GM18909 (cell line): Measurements from ENCODE around the gene DOCK7.
"Not testable (repeated sequence)": the region's sequence is repeated elsewhere in the genome, so short reads cannot be mapped to it uniquely, and the experiment has no call there.

Experiments
- ATAC-seq: cut with Tn5 transposase; IDR thresholded peaks from one replicate; pipeline ENCODE4 v1.9.1; 2021; ENCODE audit warnings: mild to moderate bottlenecking; ENCODE audit not compliant: unreplicated experiment, poor library complexity

The DOCK7 gene

DNA sequence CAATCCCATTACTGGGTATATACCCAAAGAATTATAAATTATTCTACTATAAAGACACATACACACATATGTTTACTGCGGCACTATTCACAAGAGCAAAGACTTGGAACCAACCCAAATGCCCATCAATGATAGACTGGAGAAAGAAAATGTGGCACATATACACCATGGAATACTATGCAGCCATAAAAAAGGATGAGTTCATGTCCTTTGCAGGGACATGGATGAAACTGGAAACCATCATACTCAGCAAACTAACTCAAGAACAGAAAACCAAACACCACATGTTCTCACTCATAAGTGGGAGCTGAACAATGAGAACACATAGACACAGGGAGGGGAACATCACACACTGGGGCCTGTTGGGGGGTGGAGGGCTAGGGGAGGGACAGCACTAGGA is 121.0 kb downstream of the DOCK7 start:
- not testable (repeated sequence) for ATAC-seq

DNA sequence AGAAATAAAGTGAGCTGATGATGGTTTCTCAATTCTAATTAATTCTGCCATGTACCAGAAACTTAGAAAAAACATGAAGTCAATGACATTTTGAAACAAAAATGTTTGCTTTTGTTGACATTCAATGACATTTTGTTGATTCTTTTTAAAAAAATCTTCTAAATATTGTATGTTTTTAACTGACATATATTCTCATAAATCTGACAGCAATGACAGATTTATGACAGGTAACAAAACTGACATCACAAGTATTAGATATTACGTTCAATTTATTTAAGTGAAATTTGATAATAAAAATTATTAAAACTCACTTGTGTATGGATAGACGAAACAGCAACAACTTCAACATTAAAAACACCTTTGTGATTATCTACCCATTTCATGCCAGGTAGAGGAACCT is 126.9 kb downstream of the DOCK7 start:
- no peak for ATAC-seq

DNA sequence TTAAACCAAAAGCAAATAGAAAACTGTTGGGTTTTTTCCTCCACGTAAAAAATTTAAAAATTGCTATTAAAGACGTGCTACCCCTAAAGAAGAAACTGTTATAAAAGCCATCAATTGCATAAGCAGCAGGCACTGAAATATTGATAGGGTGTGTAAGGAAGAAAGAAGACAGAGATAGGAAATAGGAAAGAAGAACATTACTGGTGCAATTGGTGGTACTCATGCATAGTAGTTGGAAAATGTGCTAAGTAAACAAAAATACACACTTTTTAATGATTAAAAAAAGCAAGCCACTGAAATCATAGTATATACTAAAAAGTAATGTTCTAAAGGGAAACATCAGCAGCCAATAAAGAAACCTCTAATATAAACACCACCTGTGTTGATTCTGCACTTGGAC is 143.6 kb downstream of the DOCK7 start:
- no peak for ATAC-seq

DNA sequence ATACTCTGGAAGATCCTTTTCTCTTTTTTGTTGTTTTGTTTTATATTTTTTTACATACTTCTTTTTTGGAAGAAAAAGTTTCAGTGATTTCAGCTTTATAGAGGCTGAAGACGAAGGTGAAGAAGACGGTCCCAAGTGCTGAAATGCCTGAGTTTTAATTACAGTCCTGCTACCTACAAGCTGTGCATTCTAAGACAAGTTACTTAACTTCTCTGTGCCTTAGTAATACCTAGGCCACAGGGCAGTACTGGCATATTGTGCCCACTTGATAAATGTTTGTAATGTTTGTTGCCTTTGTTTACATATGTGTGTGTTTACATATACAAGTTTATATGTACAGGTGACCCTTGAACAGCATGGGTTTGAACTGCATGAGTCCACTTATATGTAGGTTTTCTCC is 147.1 kb downstream of the DOCK7 start:
- no peak for ATAC-seq

DNA sequence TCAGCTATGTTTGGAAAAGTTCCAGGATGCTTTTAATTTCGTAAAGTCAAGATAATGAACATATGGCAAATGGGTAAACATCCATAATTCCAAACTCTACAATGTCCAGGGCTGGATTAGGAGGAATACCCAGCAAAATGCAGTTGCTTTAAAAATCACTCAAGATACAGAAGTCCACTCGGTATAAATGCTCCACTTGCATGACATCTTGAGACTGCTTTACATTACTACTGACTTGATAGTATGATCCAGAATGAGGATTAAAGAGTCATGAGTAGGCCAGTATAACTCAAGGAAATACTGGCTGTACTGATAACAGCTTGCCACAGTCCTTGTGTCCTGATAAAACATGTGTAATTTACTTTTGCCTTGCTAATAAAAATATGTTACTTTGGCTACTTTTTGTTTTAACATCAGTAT is 149.1 kb downstream of the DOCK7 start:
- ATAC-seq = no peak

DNA sequence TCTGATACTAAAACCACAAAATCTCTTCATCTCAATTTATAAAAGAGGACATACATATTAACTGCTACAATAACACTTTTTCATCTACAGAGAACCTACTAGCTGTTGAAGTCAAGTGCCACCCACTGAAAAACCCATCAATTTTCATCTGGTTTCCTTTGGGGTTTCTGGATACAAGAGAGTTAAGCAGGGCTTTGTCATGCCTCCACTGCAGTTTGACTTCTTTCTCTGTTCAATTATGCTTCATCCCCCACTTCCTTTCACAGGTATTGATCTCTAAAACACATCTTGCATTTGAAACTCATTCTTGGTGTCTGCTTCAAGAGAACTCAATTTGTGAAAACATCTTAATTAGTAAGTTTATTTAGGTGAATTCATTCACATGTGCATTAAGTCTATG is 151.3 kb downstream of the DOCK7 start:
- ATAC-seq = no peak

DNA sequence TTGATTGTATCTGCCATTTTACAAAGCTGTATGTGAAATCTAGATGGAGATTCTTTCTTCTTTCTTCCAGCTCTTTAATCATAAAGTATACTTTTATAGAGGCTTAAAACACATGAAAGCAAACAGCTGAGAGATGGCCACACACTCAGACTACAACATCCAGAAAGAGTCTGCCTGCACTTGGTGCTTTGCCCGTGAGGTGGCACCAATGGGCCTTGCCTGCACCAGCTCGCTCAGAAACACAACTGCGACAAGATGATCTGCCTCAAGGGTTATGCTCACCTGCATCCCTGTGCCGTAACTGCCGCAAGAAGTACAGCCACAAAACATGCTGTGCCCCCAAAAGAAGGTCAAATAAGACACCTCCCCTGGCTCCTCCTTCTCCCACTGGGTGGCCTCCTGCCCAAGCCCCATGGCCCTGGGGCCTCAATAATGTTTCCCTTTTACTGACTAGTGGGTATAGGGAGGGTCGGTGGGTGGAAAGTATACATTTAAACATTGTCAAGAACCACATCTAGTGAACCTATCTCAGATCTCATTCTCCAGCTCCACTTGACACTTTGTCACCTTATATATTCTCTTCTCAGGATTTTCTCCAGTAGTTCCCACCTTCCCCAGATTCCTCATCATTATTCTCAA is 157.6 kb downstream of the DOCK7 start:
- no peak for ATAC-seq

DNA sequence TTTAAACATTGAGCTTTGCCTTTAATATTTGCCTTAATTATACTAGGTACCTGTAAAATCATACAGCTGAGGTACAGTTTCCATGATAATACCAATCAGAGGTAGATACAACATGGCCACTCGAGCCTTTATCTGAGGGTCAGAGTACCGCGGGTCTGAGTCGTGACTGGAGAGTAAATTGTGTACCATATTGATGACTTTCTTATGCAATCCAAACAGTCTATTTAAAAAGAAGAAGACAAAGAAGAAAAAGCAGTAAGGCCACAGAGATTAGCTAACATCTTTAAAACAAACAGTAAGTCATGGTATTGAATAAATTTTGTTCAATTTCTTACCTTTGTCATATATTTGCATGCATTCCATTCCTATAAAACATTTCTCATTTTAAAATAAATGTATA is 159.0 kb downstream of the DOCK7 start:
- ATAC-seq = no peak

DNA sequence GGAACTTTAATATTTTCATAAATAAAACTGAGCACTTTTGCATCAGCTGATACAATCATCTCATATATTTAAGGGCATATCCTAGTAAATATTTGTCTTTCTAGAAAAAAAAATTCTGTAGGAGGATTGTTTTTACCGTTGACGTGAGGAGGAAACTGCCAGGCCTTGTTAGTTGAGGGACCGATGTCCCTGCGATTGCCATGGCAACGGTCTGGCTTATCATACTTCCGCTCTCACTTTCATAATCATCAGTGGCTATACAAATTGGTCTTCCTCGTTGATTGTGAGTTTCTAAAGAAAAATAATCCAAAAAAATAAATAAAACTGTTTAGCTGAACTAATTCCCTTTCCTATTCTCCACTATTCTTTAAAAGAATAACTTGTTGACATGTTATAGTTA is 160.2 kb downstream of the DOCK7 start:
- ATAC-seq = no peak

DNA sequence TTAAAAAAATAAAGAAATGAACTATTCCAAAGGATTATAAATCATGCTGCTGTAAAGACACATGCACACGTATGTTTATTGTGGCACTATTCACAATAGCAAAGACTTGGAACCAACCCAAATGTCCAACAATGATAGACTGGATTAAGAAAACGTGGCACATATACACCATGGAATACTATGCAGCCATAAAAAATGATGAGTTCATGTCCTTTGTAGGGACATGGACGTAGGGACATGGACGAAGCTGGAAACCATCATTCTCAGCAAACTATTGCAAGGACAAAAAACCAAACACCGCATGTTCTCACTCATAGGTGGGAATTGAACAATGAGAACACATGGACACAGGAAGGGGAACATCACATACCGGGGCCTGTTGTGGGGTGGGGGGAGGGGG is 160.8 kb downstream of the DOCK7 start:
- ATAC-seq = not testable (repeated sequence)

DNA sequence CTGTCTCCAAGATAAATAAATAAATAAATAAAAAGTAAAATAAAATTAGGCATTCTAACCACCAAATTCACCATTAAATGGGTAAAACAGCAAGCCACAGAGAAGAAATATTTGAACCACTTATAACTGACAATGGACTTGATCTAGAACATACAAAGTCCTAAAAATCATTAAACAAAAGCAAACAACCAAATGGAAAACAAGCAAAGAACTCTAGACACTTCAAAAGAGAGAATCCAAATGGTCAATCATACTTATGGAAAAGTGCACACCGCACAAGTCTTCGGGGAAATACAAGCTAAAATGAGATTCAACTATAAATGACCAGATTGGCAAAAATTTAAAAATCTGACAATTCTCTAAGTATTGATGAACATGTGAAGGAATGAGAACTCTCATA is 164.3 kb downstream of the DOCK7 start:
- ATAC-seq = no peak

DNA sequence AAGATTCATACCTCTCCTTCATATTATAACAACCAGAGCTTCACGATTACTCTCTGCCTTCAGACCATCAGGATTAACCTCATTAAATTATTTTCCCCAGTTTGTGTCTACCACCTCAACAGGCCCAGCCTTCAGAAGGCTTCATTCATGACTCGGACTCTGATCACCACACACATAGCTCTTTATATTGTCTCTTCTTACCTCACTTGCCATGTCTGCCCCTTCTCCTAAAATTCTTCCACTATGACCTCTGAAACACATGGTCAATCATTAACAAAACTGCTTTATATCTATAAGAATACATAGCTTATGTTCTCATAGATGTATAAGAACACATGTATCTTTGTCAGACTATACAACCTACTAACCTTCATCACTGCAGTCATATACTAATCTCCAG is 171.6 kb downstream of the DOCK7 start:
- no peak for ATAC-seq

DNA sequence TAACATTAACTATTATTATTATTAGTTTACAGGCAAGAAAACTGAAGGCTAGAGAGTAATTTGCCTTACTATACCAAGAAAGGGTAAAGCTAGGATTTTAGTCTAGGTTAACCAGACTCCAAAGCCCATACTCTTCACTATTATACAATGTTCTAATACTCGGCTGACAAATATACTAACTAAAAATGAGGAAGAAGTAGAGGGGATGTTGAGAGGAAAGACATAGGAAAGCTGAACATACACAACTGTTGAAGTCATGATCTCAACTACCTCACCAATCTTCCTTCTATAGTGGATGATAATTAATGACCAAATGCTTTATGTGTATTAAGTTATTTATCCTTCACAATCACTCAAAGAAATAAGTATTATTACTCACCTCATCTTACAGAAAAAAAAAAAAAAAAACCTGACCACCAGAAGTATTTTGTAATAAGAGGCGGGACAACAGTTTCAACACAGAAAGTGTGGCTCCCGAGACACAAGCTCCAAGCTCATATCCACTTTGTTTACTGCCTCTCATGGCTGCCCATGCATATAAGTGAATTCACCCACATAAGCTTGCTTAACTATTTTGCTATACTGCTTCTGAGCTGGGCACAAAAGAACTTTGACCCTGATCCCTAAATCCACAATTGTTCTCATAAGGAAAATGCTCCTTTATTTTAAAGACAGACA is 173.3 kb downstream of the DOCK7 start:
- no peak for ATAC-seq

DNA sequence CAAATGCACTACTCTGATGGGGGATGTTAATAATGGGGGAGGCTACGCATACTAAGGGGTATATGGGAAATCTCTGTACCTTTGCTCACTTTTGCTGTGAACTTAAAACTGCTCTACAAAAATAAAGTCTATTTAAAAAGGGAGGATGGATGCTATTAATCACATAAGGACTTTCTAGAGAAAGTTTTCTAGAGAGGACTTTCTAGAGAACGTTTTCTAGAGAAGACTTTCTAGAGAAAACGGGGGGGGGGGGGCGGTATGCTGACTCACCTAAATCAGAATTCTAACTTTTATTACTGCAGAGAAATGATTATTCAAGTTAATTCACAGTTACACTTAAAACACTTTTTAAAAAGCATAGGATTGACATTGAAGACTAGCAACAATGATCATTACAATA is 175.2 kb downstream of the DOCK7 start:
- ATAC-seq = no peak

DNA sequence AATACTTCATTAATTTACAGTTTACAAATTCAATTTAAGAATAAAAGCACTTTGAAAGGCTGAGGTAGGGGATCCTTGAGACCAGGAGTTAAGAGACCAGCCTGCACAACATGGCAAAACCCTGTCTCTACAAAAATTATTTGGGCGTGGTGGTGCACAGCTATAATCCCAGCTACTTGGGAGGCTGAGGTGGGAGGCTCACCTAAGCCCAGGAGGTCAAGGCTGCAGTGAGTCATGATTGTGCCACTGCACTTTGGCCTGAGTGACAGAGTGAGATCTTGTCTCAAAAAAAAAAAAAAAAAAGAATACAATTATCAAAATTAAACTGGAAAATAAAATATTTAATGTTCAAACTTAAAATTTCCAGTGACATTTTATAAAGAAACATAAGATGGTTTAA is 179.2 kb downstream of the DOCK7 start:
- no peak for ATAC-seq

DNA sequence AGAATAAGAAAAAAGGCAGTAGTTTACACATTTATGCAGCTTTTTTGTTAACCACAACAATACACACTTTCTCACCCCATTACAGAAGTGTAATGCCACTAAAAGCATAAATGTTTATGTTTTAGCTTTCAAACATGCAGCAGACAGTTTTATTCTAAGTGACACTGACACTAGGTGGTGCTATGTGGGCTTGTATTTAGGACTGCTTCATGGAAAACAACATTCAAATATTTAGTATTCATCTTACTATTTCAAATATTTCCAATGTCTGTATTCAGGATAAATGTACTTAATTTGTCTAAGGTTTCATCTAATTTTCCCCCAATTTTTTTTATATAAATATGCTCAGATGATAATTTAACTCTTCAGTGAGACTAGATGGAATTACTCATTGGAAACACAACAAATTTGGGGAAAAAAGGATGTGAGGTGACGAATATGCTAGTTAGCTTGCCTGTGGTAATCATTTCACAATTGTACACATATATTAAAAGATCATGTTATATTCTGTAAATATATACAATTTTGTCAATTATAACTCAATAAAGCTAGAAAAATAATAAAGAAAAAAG is 179.9 kb downstream of the DOCK7 start:
- no peak for ATAC-seq

DNA sequence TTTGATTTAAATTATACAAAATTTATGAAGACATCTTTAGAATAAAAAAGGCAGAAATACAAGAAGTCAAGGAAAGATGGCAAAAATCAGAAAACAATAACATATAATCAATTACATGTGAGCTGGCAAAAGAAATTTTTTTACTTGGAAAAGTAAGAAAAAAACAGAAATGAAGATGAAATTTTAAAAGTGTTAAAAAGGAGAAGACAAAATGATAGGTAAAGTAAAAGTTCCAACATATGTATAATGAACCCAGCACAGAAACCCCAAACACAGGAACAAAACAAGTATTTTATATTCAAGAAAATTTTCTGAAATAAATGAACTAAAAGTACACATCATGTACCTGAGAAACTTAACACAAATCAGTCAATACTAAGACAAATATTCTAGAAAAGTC is 188.0 kb downstream of the DOCK7 start:
- no peak for ATAC-seq

DNA sequence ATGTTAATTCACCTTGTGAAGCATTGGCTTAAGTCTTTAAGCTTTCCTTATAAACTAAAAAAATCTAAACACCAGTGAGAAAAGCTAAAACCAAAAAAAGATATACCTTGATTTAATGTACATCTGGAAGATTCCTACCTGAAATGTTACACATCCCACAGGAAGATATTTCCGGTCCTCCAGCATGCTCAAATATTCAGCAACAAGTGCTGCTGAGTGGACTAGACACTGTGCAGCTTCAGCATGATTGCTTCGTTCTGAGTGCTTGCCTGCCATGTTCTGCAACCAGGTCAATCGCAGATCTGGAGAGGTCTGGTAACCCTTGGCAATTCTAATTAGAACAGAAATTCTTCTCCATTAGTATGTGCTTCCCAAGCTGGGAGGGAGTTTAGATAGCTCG is 194.0 kb downstream of the DOCK7 start:
- no peak for ATAC-seq

DNA sequence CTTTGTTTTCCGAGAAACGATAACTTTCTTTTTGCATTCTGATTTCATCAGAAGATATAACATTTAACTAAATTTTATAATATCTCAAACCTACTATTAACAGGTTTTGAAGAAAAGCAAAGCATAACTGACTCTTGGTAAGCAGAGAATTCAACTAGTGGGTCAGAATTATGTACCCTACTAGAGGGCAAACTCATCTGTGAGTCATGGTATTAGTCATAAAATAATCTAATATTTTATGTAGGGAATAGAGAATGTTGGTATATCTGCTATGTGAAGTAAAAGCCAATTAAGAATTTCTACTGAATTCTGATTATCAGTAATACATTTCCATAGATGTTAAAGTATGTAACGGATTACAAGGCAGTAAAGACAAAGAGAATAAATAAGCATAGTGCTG is 194.5 kb downstream of the DOCK7 start:
- no peak for ATAC-seq

DNA sequence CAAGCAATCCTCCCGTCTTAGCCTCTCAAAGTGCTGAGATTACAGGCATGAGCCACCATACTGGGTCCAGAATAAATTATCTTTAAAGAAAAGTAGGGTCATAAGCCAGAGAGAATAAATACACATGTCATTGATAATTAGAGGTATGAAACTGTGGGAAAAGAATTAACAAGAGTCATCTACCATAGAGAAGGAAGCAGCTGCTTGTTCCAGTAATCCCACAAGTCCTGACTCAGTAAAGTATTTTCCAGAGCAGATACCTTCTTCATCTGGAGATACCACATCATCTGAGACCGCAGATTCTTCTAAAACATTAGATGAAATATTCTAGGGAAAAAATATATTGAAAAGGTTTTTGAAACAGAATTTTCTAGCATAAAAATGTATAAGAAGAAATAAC is 195.7 kb downstream of the DOCK7 start:
- ATAC-seq = no peak

DNA sequence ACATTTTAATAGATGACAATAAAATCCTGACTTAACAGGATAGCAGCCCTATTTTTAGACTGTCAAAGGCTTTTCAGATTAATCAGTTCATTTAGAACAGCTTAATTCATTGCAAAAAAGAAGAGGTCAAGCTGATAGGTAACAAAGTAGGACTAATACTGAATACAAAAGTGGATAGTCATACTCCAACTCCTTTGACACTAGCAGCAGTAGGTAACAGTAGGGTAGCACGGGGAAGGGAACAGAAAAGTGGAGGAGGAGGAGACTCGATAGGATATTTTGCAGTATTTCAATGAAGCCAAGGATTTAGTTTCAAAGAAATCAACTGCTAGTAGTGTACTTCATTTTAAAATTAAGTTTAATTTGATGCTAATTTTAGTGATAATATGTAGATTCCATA is 200.2 kb downstream of the DOCK7 start:
- ATAC-seq = no peak

DNA sequence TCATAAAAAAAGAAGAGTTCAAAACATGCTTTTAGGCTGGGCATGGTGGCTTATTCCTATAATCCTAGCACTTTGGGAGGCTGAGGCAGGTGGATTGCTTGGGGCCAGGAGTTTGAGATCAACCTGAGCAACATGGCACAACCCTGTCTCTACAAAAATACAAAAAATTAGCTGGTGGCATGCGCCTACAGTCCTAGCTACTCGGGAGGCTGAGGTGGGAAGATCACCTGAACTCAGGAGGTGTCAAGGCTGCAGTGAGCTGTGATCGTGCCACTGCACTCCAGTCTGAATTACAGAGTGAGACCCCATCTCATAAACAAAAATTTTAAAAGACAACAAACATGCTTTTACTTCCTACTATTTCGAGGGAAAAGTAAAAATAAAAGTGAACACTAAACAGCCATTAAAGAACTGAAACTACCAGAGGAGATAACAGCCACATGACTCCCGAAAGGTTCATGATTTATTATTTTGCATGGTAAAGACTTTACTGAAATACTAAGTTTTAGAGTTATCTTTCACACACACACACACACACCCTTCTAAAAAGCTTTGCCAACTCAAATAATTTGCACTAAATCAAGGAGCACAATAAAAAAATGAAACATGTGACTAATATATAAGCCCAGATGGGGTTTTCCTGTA is 203.2 kb downstream of the DOCK7 start:
- ATAC-seq = no peak
